Measurements from ENCODE around the gene MMD.
"Not testable (repeated sequence)": the region's sequence is repeated elsewhere in the genome, so short reads cannot be mapped to it uniquely, and the experiment has no call there.

Gene MMD

DNA sequence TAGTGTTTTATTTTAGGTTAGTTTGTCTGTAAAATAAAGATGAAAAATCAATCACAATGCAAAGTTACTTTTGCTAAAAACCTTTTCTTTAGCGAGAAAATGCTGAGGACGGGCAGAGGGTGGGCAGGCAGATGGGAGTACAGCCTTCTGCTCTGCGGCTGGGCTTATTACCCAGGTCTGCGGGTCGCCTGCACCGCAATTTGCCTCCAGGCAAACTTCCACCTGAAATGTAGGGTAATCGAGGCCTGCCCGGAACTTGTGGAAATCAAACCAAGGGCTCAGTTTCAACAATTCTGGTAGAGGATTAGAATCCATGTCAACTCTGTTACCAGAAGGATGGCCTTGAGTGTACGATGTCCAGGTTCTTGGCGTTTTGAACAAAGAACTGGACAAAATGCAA, 22.3 kb upstream of the MMD start:
- no peak for DNase-seq (ENCODE audit: low read depth)

DNA sequence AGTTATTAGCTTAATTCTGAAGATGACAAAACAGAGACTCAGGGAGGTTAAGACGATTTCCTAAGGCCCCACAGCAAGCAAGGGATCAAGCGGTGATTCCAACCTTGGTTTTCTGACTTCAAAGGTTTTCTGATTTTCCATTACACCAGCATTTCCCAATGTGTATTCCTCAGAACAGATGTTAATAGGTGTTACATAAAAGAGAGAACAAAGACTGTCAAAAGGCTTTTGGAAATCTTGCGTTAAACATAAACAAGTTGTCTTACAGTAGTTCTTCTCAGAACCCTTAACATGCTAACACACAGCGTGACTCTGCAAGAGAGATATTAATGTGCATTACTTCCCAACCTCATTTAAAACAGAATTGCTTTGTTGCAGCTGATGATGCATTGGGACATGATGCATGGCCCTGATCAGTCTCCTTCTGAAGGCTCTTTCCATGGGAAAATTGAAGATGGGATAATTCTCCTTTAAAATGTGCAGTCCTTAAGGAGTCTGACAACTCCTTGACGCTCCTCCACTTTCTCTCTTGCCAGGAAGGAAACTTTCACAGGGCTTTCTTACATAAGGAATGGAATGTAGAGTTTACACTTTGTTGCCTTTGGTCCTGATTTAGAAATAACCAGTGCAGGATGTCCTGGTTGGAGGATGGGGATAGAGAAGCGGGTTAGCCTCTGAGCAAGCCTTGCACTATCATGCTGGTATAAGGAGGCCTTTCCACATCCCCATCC, 21.5 kb upstream of the MMD start:
- no peak for DNase-seq (ENCODE audit: low read depth)

DNA sequence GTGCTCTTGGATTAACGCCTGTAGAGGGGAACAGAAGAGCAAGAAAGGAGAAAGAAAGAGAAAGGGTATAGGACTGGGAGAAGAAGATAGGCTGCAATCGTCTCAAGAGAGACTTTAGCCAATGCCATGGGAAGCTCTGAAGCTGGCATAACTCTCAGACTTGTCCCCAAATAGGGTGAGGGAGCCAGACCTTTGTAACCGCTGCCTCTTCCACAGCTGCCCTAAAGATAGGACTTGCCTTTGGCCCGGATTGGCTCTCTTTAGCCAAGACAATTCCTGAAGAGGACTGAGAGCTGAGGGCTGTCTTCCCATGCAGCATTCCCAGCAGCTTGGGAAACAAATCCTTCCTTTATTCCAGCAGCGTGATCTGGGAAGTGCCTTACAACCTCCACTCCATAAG, 20.8 kb upstream of the MMD start:
- no peak for DNase-seq (ENCODE audit: low read depth)

- no peak for DNase-seq (ENCODE audit: low read depth)
Measured at GRCh38 chr17:55441544-55441943, 19.9 kb upstream of the MMD start.

- DNase-seq (ENCODE audit: low read depth) = no peak
Measured at GRCh38 chr17:55440391-55440790, 18.8 kb upstream of the MMD start.

DNA sequence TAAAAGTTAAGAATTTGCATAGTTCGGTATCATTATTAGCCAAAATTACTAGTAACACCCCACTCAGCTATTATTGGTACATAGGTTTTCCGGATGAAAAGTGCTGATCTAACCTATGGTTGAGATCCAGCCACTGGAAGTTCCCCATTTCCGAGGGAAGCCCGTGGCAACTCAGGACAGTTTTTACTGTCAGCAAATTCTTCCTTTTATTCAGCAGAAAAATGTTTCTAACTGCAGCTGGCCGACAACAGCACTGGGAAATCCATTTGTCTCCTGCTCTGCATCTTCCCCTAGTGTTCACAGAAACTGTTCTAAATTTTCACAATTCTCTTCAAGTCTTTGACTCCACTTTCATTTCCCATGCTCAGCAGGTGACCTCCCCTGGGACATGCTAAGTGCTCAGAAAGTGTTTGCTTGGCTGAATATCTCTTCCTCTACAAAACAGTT, 15.5 kb upstream of the MMD start:
- no peak for DNase-seq (ENCODE audit: low read depth)

- DNase-seq (ENCODE audit: low read depth) = no peak
Measured at GRCh38 chr17:55436224-55437158, 14.9 kb upstream of the MMD start.

DNA sequence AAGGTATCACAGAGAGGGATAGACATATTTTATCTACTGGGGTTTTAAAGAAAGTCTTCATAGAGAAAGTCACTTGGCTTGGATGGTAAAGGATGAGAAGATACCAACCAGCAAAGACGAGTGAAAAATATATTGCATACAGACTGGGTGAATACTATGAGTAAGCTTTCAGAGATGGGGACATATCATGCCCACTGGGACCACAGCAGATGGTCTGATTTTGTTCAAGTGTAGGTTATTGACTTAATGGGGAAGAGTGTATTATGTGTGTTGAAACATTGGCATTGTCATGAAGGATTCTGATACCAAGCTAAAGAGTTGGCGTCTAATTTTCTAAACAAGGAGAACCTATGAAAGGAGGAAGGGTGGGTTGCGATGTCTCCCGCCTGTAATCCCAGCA, 13.8 kb upstream of the MMD start:
- DNase-seq (ENCODE audit: low read depth) = no peak

DNA sequence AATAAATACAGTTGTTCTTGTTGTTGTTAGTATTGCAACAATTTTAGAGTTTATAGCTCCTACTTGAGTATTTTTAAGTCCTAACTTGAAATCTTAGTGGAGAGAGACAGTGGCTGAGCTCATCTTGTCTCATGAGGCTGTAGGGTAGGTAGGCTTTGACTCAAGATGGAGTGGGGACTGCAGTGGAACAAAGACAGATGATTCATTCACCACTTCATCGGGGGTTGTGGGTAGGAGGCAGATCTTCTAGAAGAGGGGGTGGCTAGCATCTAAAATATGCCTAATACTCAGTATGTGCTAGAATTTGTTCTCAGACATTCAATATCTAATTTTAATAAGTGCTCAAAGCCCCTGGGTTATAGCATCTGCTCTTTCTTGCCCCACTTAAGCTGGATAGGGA, 13.1 kb upstream of the MMD start:
- no peak for DNase-seq (ENCODE audit: low read depth)

GRCh38 chr17:55433629-55434422, 12.2 kb upstream of the MMD start:
- peak; percentile 88 for DNase-seq (ENCODE audit: low read depth)

DNA sequence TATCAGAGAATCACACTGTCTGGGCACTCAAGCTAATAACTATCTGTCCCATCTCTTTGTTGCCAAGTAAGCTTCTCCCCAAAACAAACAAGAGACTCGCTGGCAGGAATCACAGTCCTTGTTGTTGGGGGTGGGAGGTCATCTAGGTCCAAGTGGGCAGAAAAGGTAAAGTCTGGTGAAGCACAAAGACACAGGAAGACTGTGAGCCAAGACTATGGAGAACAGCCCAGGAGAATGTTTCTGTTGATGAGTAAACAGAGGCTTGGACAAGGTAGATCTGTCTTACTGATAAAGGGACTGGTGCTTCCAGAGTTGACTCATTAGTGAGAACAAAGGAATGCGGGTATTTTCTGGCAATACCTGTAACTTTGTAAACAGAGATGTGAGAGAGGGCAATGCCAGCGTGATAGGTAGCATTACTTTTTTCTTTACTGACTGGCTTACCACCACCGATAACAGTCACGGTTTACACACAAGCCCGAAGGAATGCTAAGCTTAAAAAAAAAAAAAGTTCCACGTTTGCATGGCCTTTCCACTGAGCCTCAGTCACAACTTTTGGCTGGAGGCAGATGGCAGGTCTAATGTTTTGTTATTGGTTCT, 11.5 kb upstream of the MMD start:
- no peak for DNase-seq (ENCODE audit: low read depth)

GRCh38 chr17:55432358-55433028, 10.9 kb upstream of the MMD start:
- DNase-seq (ENCODE audit: low read depth) = no peak

DNA sequence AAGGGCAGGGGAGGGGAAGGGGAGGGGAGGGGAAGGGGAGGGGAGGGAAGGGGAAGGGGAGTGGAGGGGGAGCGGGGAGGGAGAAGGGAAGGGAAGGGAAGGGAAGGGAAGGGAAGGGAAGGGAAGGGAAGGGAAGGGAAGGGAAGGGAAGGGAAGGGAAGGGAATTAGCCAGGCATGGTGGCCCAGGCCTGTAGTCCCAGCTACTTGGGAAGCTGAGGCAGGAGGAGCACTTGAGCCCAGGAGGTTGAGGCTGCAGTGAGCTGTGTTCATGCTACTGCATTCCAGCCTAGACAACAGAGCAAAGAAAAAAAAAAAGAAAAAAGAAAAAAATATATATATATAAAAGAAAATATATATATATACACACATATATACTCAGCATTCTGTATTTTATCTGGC, 10.3 kb upstream of the MMD start:
- not testable (repeated sequence) for DNase-seq (ENCODE audit: low read depth)

DNA sequence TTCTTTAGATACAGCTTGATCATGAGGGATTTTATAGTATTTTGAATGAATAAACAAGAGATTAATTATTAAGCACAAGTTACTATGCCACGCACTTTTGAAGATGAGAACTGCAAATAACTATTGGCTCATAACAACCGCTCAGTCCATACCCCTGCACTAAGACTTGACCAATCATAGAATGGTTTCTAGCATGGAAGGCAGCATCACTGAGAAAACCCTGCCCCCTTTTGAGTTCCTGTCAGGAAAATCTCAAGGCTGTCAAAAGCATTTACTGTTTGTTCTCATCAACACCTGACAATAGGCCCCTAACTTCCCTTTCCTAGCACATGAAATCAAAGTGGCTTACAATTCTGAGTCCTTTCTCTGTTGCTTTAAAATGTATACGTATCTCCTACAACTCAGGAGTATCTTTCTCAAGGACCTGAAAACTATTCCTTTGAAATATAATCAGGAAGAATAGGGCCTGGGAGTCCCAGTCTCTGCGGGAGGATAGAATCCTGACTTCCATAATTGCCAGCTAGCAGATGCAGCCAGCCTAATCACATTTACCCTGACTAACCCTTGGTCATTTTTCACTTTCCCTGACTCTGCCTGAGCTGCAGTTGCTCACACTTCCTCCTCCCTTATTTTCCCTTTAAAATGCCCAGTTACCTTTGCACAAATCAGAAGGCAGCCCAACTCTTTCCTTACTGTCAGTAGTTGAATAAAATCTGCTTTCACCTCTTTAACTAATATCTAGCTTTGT, 9.1 kb upstream of the MMD start:
- DNase-seq (ENCODE audit: low read depth) = no peak

DNA sequence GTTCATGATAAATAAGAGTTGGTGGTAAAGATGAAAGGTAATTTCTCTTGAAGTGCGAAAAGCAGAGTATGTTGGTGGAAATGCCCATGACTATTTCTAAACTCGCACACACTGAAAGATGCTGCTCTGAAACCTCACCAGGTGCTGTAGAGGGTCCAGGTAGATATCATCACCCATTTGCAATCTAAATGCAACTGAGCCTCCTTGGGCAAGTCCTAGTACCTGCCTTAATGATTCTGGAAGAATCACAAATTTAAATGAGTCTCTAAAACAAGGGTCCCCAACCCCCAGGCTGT, 5.9 kb upstream of the MMD start:
- DNase-seq (ENCODE audit: low read depth) = no peak

GRCh38 chr17:55426851-55427586, 5.4 kb upstream of the MMD start:
- no peak for DNase-seq (ENCODE audit: low read depth)

DNA sequence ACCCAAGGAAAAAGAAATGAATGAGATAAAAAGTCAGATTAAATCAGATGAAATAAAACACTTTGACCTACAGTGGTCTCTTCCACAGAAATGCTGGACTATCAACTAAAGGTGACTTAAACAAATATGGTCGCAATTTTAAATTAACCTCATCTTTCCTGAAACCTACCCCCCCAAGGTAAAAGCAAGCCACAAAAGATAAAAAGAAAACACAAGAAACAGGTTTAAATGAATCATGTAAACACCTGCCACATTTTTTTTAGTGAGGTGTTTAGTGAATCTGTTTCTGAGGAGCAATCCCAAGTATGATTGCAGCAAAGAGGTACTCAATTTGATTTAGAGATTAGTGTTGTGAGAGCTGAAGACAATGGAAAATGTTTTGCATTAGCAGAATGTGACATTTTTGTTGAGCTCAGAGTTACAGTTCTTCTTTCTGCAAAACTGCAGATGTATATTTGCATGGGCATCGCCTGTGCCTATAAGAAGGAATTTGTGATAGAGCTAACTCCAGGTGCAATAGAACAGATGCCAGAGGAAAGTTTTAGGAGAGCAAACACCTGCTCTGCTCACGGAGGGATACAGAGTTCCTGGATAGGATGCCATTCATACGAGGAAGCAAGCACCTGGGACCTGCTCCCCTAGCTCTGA, 3.4 kb upstream of the MMD start:
- DNase-seq (ENCODE audit: low read depth) = no peak

- no peak for DNase-seq (ENCODE audit: low read depth)
Measured at GRCh38 chr17:55423535-55423934, 1.9 kb upstream of the MMD start.

DNA sequence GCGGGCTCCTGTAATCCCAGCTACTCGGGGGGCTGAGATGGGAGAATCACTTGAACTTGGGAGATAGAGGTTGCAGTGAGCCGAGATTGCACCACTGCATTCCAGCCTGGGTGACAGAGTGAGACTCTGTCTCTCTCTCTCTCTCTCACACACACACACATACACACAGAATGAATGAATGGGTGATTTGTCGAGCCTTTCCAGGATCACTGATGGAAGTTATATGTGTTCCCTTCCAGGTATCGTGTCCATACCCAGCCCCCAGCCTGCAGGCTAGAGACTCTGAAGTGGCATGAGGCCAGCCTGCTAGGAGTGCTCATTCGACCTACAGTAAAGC, 1.2 kb upstream of the MMD start:
- not testable (repeated sequence) for DNase-seq (ENCODE audit: low read depth)

DNA sequence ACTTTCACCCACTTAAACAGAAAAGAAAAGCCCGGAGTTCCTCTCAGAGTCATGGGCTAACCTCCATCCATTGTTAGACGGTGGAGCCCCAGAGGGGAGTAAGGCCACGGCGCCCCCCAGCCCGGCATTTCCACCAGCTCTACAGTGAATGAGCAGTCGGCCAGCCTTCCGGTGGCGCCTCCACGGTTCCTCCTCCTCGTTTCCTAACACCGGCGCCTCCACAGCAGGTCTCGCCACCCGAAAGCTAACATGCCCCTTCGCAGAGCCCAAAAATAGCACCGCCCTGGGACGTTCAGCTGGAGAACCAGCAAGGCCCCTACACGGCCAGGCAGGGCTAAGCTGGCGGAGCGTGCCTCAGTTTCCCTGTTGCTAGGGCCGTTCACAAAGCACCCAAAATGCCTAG, 858 bp downstream of the MMD start:
- DNase-seq (ENCODE audit: low read depth) = no peak
